ENCODE measurements around the gene HS1BP3.

The HS1BP3 gene

GRCh38 chr2:20656561-20656960 is 5.7 kb upstream of the HS1BP3 start:
- no peak for TF ChIP-seq EZH2phosphoT487 (conservative IDR thresholded peaks at IDR 0.05; ENCODE audit: low read length)
- no peak for TF ChIP-seq CTCF (IDR thresholded peaks at IDR 0.05; ENCODE audit: insufficient read depth, low read length, poor library complexity, severe bottlenecking)
- Histone ChIP-seq H3K9me2 (replicated peaks; ENCODE audit: insufficient read depth, low read length) (no peaks in the 10 kb centered on the region), H3K27ac (ENCODE audit: low read depth, low read length) (no peak overlapping the region), H3K27me3 (ENCODE audit: low read length) (no peaks in the 10 kb centered on the region), H3K4me2 (ENCODE audit: low read depth, low read length, poor library complexity, severe bottlenecking) (no peak overlapping the region), H3K9ac (ENCODE audit: low read length) (no peak overlapping the region), H3K79me2 (ENCODE audit: insufficient read depth, low read length) (no peaks in the 10 kb centered on the region), H3F3A (ENCODE audit: insufficient read depth) (no peaks in the 10 kb centered on the region), H4K20me1 (ENCODE audit: low read depth, low read length) (no peaks in the 10 kb centered on the region), H3K36me3 (ENCODE audit: low read length) (no peaks in the 10 kb centered on the region), H2AFZ (ENCODE audit: low read depth, low read length, severe bottlenecking) (no peak overlapping the region), H3K4me3 (ENCODE audit: insufficient read depth, low read length, poor library complexity, severe bottlenecking) (no peak overlapping the region), H3K9me3 (ENCODE audit: insufficient read depth, low read length) (no peaks in the 10 kb centered on the region)

GRCh38 chr2:20654535-20654813 is 3.6 kb upstream of the HS1BP3 start:
- TF ChIP-seq CTCF (IDR thresholded peaks at IDR 0.05; ENCODE audit: insufficient read depth, low read length, poor library complexity, severe bottlenecking): no peak
- no peak for TF ChIP-seq EZH2phosphoT487 (conservative IDR thresholded peaks at IDR 0.05; ENCODE audit: low read length)
- H4K20me1 ChIP-seq (ENCODE audit: low read depth, low read length): no peaks in the 10 kb centered on the region
- H3K9me2 ChIP-seq (replicated peaks; ENCODE audit: insufficient read depth, low read length): no peaks in the 10 kb centered on the region
- H3K79me2 ChIP-seq (ENCODE audit: insufficient read depth, low read length): no peaks in the 10 kb centered on the region
- no peaks in the 10 kb centered on the region for H3K9me3 ChIP-seq (ENCODE audit: insufficient read depth, low read length)
- H2AFZ ChIP-seq (ENCODE audit: low read depth, low read length, severe bottlenecking): no peak overlapping the region
- H3K27me3 ChIP-seq (ENCODE audit: low read length): no peaks in the 10 kb centered on the region
- H3K4me2 ChIP-seq (ENCODE audit: low read depth, low read length, poor library complexity, severe bottlenecking): no peak overlapping the region
- no peaks in the 10 kb centered on the region for H3F3A ChIP-seq (ENCODE audit: insufficient read depth)
- H3K36me3 ChIP-seq (ENCODE audit: low read length): no peaks in the 10 kb centered on the region
- H3K27ac ChIP-seq (ENCODE audit: low read depth, low read length): no peak overlapping the region
- no peak overlapping the region for H3K4me3 ChIP-seq (ENCODE audit: insufficient read depth, low read length, poor library complexity, severe bottlenecking)
- H3K9ac ChIP-seq (ENCODE audit: low read length): no peak overlapping the region

GRCh38 chr2:20653695-20654534 is 3.0 kb upstream of the HS1BP3 start:
- Histone ChIP-seq H3K27ac (ENCODE audit: low read depth, low read length) (no peak overlapping the region), H4K20me1 (ENCODE audit: low read depth, low read length) (no peaks in the 10 kb centered on the region), H3K36me3 (ENCODE audit: low read length) (no peaks in the 10 kb centered on the region), H3K9me2 (replicated peaks; ENCODE audit: insufficient read depth, low read length) (no peaks in the 10 kb centered on the region), H2AFZ (ENCODE audit: low read depth, low read length, severe bottlenecking) (no peak overlapping the region), H3K9me3 (ENCODE audit: insufficient read depth, low read length) (no peaks in the 10 kb centered on the region), H3K79me2 (ENCODE audit: insufficient read depth, low read length) (no peaks in the 10 kb centered on the region), H3K9ac (ENCODE audit: low read length) (no peak overlapping the region), H3K27me3 (ENCODE audit: low read length) (no peaks in the 10 kb centered on the region), H3F3A (ENCODE audit: insufficient read depth) (no peaks in the 10 kb centered on the region), H3K4me2 (ENCODE audit: low read depth, low read length, poor library complexity, severe bottlenecking) (no peak overlapping the region), H3K4me3 (ENCODE audit: insufficient read depth, low read length, poor library complexity, severe bottlenecking) (no peak overlapping the region)
- TF ChIP-seq CTCF (IDR thresholded peaks at IDR 0.05; ENCODE audit: insufficient read depth, low read length, poor library complexity, severe bottlenecking) (no peak), EZH2phosphoT487 (conservative IDR thresholded peaks at IDR 0.05; ENCODE audit: low read length) (no peak)
